GM12875 (cell line): ENCODE data around the gene GPATCH1.
"Not testable (repeated sequence)": the region's sequence is repeated elsewhere in the genome, so short reads cannot be mapped to it uniquely, and the experiment has no call there.

ENCODE experiments used
- H3K4me3 ChIP-seq: one replicate; pipeline ENCODE4 v1.5.1; 2011; ENCODE audit warnings: low read depth, low read length, control low read depth
- TF ChIP-seq, protein P1 (sequence below): IDR thresholded peaks from 2 replicates; pipeline ENCODE4 v1.5.1; 2011; ENCODE audit warnings: low read depth, mild to moderate bottlenecking, control low read depth, inconsistent platforms, low read length, moderate library complexity, borderline replicate concordance; ENCODE audit not compliant: insufficient read depth

The GPATCH1 gene

DNA sequence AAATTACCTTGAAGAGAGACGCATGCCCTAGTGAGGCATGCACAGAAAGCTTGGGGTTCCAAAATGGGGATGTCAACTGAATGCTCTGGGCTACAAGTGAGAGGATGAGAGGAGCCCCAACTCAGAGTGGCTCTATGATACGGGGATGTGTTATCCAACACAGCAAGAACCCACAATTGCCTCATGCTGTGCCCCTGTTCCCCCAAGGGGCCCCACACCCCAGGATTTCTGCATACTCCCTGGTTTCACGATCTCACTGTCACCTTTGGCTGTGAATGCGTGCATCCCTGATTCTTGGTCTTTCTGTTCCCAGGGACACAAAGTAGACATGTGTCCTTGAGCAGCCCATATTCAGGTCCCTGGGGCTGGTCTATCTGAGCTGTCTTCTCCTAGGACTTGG, 80.2 kb downstream of the GPATCH1 start:
- TF ChIP-seq, protein P1, sequence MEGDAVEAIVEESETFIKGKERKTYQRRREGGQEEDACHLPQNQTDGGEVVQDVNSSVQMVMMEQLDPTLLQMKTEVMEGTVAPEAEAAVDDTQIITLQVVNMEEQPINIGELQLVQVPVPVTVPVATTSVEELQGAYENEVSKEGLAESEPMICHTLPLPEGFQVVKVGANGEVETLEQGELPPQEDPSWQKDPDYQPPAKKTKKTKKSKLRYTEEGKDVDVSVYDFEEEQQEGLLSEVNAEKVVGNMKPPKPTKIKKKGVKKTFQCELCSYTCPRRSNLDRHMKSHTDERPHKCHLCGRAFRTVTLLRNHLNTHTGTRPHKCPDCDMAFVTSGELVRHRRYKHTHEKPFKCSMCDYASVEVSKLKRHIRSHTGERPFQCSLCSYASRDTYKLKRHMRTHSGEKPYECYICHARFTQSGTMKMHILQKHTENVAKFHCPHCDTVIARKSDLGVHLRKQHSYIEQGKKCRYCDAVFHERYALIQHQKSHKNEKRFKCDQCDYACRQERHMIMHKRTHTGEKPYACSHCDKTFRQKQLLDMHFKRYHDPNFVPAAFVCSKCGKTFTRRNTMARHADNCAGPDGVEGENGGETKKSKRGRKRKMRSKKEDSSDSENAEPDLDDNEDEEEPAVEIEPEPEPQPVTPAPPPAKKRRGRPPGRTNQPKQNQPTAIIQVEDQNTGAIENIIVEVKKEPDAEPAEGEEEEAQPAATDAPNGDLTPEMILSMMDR = no peak
- H3K4me3 ChIP-seq = no peak overlapping the region

DNA sequence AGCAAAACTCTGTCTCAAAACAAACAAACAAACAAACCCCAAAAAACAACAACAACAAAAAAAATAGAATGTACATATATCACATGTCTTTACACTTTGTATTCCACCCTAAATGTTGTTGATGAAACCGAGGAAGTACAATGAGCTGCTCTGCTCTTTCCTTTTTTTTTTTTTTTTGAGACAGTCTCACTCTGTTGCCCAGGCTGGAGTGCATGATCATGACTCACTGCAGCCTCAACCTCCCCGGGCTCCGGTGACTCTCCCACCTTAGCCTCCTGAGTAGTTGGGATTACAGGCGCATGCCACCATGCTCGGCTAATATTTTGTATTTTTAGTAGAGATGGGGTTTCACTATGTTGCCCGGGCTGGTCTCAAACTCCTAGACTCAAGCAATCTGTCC, 82.5 kb downstream of the GPATCH1 start:
- TF ChIP-seq, protein P1 = no peak

DNA sequence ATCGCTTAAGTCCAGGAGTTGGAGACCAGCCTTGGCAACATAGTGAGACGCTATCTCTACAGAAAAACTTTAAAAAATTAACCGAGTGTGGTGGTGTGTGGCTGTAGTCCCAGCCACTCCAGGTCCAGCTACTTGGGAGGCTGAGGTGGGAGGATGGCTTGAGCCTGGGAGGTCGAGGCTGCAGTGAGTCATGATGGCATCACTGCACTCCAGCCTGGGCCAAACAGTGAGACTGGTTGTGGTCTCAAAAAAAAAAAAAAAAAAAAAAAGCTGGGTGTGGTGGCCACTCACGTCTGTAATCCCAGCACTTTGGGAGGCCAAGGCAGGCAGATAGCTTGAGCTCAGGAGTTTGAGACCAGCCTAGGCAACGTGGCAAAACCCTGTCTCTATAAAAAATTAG, 85.1 kb downstream of the GPATCH1 start:
- H3K4me3 ChIP-seq = not testable (repeated sequence)

More for the DNA sequence above, 82.5 kb downstream of the GPATCH1 start:
- no peak overlapping the region for H3K4me3 ChIP-seq

DNA sequence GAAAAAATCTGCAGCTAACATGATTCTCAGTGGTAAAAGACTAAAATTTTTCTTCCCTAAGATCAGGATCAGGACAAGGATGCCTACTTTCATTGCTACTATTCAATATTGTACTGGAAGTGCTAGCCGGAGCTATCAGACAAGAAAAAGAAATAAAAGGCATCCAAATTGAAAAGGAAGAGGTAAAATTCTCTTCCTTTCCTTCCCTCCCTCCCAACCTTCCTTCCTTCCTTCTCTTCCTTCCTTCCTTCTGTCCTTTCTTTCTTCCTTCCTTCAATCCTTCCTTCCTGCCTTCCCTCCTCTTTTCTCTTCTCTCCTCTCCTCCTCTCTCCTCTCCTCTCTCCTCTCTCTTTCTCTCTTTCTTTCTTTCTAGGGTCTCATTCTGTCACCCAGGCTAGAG, 86.5 kb downstream of the GPATCH1 start:
- no peak overlapping the region for H3K4me3 ChIP-seq
- TF ChIP-seq, protein P1 = no peak

DNA sequence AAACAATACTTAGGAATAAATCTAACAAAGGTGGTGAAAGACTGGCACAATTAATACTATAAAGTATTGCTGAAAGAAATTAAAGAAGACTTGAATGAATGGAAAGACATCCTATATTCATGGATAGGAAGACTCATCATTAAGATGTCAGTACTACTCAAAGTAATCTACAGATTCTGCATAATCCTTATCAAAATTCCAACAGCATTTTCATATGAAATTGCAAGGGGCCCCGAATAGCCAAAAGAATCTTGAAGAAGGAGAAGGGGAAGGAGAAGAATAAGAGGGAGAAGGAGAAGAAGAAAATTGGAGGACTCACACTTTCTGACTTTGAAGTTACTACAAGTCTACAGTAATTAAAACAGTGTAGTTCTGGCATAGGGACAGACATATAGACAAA, 87.5 kb downstream of the GPATCH1 start:
- H3K4me3 ChIP-seq = no peak overlapping the region
- TF ChIP-seq, protein P1 = no peak

DNA sequence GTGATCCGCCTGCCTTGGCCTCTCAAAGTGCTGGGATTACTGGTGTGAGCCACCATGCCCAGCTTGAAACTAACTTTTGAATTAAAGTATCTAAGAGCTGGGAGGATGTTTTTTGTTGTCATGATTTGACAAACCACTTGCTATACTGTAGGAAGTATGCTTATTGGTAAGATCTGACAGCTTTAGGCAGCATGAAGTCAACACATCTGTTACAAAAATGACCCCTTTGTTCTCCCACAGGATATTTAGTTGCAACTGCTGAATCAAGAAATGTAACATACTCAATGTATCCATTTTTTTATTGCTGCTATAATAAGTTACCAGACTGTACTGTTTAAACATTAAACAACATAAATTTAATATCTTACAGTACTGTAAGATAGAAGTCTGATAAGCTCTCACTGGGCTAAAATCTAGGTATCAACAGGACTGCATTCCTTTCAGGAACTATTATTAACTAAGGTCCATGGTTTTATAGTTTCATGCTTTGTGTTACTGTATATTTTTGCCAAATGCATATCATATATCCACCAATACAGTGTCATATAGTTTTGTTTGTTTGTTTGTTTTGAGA, 90.3 kb downstream of the GPATCH1 start:
- TF ChIP-seq, protein P1 = no peak

DNA sequence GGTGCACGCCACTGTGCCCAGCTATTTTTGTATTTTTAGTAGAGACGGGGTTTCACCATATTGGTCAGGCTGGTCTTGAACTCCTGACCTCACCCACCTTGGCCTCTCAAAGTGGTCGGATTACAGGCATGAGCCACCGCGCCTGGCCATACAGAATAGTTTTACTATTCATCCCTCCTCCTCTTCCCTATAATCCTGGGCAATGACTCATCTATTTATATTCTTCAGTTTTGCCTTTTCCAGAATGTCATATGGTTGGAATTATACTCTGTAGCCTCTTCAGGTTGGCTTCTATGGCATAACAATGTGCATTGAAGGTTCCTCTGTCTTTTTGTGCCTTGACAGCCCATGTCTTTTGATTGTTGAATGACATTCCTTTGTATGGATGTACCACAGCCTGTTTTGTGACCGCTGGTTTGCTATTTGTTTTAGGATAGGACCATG, 91.0 kb downstream of the GPATCH1 start:
- TF ChIP-seq, protein P1 = no peak
- H3K4me3 ChIP-seq = no peak overlapping the region

More for the DNA sequence above, 90.3 kb downstream of the GPATCH1 start:
- no peak overlapping the region for H3K4me3 ChIP-seq
